Loucy (cell line): ENCODE results near the gene GNPAT.

Source experiments
- H2AFZ ChIP-seq: fragments of 200-600 bp; sonication (generic); 2 replicates; pipeline ENCODE4 v1.6.0; 2016; ENCODE audit warnings: antibody characterized with exemption, mild to moderate bottlenecking, low read length, moderate library complexity
- H3F3A ChIP-seq: fragments of 200-600 bp; 2 replicates; pipeline ENCODE4 v1.6.0; 2016; ENCODE audit warnings: antibody characterized with exemption, low read depth, mild to moderate bottlenecking
- H3K27me3 ChIP-seq: fragments of 200-600 bp; sonication (generic); 2 replicates; pipeline ENCODE4 v1.6.1; 2014; ENCODE audit warnings: low read length, mild to moderate bottlenecking; ENCODE audit not compliant: insufficient read depth, poor library complexity, severe bottlenecking
- H3K36me3 ChIP-seq: fragments of 200-600 bp; sonication (generic); 2 replicates; pipeline ENCODE4 v1.6.1; 2016; ENCODE audit warnings: low read length; ENCODE audit not compliant: insufficient read depth
- H3K4me1 ChIP-seq: fragments of 200-600 bp; sonication (generic); 2 replicates; pipeline ENCODE4 v1.5.1; 2014; ENCODE audit warnings: low read length, mild to moderate bottlenecking; ENCODE audit not compliant: insufficient read depth, poor library complexity, severe bottlenecking
- H3K4me2 ChIP-seq: fragments of 200-600 bp; sonication (generic); 2 replicates; pipeline ENCODE4 v1.6.0; 2014; ENCODE audit warnings: antibody characterized with exemption, low read length, low read depth, mild to moderate bottlenecking; ENCODE audit not compliant: poor library complexity, severe bottlenecking
- H3K4me3 ChIP-seq: fragments of 200-600 bp; sonication (generic); 2 replicates; pipeline ENCODE4 v1.5.1; 2014; ENCODE audit warnings: low read length, mild to moderate bottlenecking, mixed read lengths; ENCODE audit not compliant: poor library complexity, severe bottlenecking
- H3K79me2 ChIP-seq: fragments of 200-600 bp; sonication (generic); 2 replicates; pipeline ENCODE4 v1.6.1; 2014; ENCODE audit warnings: low read length; ENCODE audit not compliant: insufficient read depth
- H3K9ac ChIP-seq: fragments of 200-600 bp; sonication (generic); 2 replicates; pipeline ENCODE4 v1.6.0; 2014; ENCODE audit warnings: mild to moderate bottlenecking, low read depth, low read length, moderate library complexity; ENCODE audit not compliant: poor library complexity, severe bottlenecking
- H3K9me2 ChIP-seq: fragments of 200-600 bp; sonication (generic); replicated peaks from 2 replicates; pipeline ENCODE4 v1.6.1; 2016; ENCODE audit warnings: low read depth, low read length, mixed read lengths
- H3K9me3 ChIP-seq: fragments of 200-600 bp; sonication (generic); 2 replicates; pipeline ENCODE4 v1.6.1; 2014; ENCODE audit warnings: mild to moderate bottlenecking, antibody characterized with exemption, low read length, low read depth; ENCODE audit not compliant: insufficient read depth
- H4K20me1 ChIP-seq: fragments of 200-600 bp; sonication (generic); 2 replicates; pipeline ENCODE4 v1.6.0; 2014; ENCODE audit warnings: antibody characterized with exemption, low read length, mild to moderate bottlenecking; ENCODE audit not compliant: insufficient read depth, poor library complexity, severe bottlenecking
- EZH2phosphoT487 ChIP-seq: fragments of 200-600 bp; IDR thresholded peaks from 2 replicates; pipeline ENCODE4 v1.6.1; 2018; ENCODE audit warnings: antibody characterized with exemption, mild to moderate bottlenecking, moderate library complexity, borderline replicate concordance
- TF ChIP-seq, protein P1 (sequence below): fragments of 200-600 bp; sonication (generic); conservative IDR thresholded peaks from 2 replicates; pipeline ENCODE4 v1.5.1; 2014; ENCODE audit warnings: mild to moderate bottlenecking, antibody characterized with exemption, low read length

The GNPAT gene

DNA sequence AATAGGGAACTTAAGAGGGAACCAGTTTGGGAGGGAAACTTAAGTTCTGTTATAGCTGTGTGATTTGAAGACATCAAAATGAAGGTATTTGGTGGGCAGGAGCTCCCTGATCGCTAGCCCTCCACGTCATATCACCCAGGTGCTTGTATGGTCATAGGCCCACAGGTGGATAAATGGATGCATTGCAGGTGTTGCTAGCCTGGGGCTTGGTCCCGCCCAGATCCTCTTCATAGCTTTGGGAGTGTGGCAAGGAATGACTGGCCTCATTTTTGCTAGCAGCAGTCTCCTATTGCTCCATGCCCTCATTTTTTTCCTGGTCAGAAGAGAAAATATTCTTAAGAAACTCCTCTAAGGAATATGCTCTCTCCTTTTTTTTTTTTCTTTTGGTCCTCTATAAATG lies 11.3 kb downstream of the GNPAT start:
- no peak overlapping the region for H2AFZ ChIP-seq
- H3F3A ChIP-seq: 0 out of 2 replicates have a peak, but pooled peaks cover 5% of the 10 kb centered on the region
- TF ChIP-seq EZH2phosphoT487: no peak
- TF ChIP-seq, protein P1, sequence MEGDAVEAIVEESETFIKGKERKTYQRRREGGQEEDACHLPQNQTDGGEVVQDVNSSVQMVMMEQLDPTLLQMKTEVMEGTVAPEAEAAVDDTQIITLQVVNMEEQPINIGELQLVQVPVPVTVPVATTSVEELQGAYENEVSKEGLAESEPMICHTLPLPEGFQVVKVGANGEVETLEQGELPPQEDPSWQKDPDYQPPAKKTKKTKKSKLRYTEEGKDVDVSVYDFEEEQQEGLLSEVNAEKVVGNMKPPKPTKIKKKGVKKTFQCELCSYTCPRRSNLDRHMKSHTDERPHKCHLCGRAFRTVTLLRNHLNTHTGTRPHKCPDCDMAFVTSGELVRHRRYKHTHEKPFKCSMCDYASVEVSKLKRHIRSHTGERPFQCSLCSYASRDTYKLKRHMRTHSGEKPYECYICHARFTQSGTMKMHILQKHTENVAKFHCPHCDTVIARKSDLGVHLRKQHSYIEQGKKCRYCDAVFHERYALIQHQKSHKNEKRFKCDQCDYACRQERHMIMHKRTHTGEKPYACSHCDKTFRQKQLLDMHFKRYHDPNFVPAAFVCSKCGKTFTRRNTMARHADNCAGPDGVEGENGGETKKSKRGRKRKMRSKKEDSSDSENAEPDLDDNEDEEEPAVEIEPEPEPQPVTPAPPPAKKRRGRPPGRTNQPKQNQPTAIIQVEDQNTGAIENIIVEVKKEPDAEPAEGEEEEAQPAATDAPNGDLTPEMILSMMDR: no peak
- H4K20me1 ChIP-seq: no peaks in the 10 kb centered on the region
- H3K9ac ChIP-seq: no peak overlapping the region
- H3K79me2 ChIP-seq: peaks cover 21% of the 10 kb centered on the region; the same call in 1 of the 2 replicates
- peaks cover 40% of the 10 kb centered on the region; the same call in 1 of the 2 replicates for H3K36me3 ChIP-seq
- H3K4me2 ChIP-seq: no peak overlapping the region
- no peaks in the 10 kb centered on the region for H3K9me3 ChIP-seq
- no peak overlapping the region for H3K4me3 ChIP-seq
- H3K9me2 ChIP-seq: no peaks in the 10 kb centered on the region
- no peaks in the 10 kb centered on the region for H3K27me3 ChIP-seq
- no peaks in the 10 kb centered on the region for H3K4me1 ChIP-seq

DNA sequence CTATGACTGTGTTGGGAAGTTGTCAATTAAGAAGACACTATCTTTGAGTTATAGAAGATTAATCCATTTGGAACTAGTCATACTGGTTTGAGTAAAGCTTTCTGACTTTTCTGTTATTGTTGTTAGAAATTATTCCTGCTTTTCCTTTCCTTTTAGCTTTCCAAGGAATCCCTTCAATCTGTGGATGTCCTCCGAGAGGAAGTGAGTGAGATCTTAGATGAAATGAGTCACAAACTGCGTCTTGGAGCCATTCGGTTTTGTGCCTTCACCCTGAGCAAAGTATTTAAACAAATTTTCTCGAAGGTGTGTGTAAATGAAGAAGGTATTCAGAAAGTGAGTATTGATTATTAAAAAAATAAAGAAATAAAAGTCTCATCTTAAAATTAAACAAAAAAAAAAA lies 19.3 kb downstream of the GNPAT start:
- no peaks in the 10 kb centered on the region for H3K9me3 ChIP-seq
- H3K36me3 ChIP-seq: peaks cover 65% of the 10 kb centered on the region; the same call in 1 of the 2 replicates
- no peaks in the 10 kb centered on the region for H3F3A ChIP-seq
- no peak overlapping the region for H3K4me3 ChIP-seq
- no peak overlapping the region for H3K4me2 ChIP-seq
- H3K9ac ChIP-seq: no peak overlapping the region
- H2AFZ ChIP-seq: no peak overlapping the region
- no peaks in the 10 kb centered on the region for H3K4me1 ChIP-seq
- H3K9me2 ChIP-seq: no peaks in the 10 kb centered on the region
- no peaks in the 10 kb centered on the region for H4K20me1 ChIP-seq
- TF ChIP-seq, protein P1: no peak
- TF ChIP-seq EZH2phosphoT487: no peak
- no peaks in the 10 kb centered on the region for H3K79me2 ChIP-seq
- H3K27me3 ChIP-seq: no peaks in the 10 kb centered on the region

DNA sequence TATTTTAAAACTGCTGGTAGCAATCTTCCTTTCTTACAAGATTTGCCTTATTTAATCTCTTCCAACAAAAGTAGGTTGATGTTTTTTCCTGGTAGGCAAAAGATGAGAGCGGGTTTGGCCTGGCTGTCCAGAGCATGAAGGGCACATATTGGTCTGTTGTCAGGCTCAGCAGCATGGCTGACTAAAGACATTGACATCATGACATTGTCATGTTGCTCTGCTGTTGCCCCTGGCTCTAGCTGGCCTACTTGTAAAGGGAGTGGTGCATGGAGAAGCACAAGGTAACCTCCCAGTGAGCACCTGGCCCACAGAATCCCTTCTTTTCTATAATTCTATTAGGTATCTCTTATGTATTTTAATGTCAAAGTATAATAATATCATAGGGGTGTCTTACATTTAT lies 23.6 kb downstream of the GNPAT start:
- H3K27me3 ChIP-seq: no peaks in the 10 kb centered on the region
- H3F3A ChIP-seq: no peaks in the 10 kb centered on the region
- no peaks in the 10 kb centered on the region for H3K9me2 ChIP-seq
- no peaks in the 10 kb centered on the region for H4K20me1 ChIP-seq
- no peak overlapping the region for H2AFZ ChIP-seq
- H3K4me2 ChIP-seq: no peak overlapping the region
- H3K36me3 ChIP-seq: peaks cover 70% of the 10 kb centered on the region; the same call in 1 of the 2 replicates
- H3K4me1 ChIP-seq: no peaks in the 10 kb centered on the region
- TF ChIP-seq, protein P1: no peak
- no peak for TF ChIP-seq EZH2phosphoT487
- no peak overlapping the region for H3K9ac ChIP-seq
- H3K4me3 ChIP-seq: no peak overlapping the region
- no peaks in the 10 kb centered on the region for H3K79me2 ChIP-seq
- H3K9me3 ChIP-seq: no peaks in the 10 kb centered on the region
